ENCODE measurements around the gene COL15A1. TPM values are rescaled to one million over a fixed set of nuclear protein-coding genes. Genes with fewer than 3 reads are reported as not detected.

The COL15A1 gene
- total and polyA plus RNA-seq, 2 of the 8 experiments (the other 6 are each of a cell fraction or from before 2014, with no cell fraction given), result 0.12 to 0.15 TPM

DNA sequence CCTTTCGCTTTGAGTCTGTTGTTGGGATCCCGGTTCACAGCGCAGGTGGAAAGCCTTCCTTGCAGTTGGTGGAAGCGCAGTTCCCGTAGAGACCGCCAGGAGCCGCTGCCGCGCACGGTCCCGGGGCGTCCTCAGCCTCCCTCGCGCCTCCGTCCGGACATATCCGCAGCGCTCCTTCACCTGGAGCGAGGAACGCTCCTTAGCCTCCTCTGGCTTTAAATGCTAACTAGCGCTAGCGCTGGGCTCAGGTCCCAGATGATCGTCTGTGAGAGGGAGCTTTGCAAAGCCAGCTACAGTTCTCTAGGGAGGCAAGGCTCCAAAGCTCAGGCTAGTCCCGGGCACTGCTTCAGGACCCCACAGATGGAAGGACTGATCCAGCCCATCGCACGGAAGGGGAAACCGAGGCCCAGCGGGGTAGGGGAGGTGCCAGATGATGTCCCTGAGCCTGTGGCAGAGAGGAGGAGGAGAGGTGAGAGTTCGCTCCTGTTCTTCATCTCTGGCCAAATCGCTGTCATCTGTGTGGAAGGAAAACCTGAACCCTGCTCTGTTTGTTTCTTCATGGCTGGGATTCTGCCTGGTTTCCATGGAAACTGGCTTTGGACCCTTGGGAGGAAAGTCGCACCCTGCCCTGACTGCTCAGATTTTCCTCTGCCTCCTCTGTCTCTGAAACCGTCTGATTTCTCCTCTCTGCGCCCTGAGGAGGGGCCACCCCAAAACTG is 31.4 kb downstream of the COL15A1 start (continued):
- TF ChIP-seq SIN3A (conservative IDR thresholded peaks at IDR 0.05 in 1 of 2, IDR thresholded peaks at IDR 0.05 in 1 of 2; ENCODE audit: low read depth in 1 of 2, low read length in 2 of 2) (no peak), RAD21 (IDR thresholded peaks at IDR 0.05 in 1 of 2, conservative IDR thresholded peaks at IDR 0.05 in 1 of 2; ENCODE audit: low read depth in 2 of 2, low read length in 2 of 2) (peak; percentile 76 to 89), BACH1 (IDR thresholded peaks at IDR 0.05; ENCODE audit: low read length) (no peak), SP1 (IDR thresholded peaks at IDR 0.05; ENCODE audit: low read depth, low read length) (no peak), CBX8 (IDR thresholded peaks at IDR 0.05; ENCODE audit: borderline replicate concordance, low read depth, low read length) (no peak), SRF (IDR thresholded peaks at IDR 0.05; ENCODE audit: low read depth, low read length) (no peak), SP2 (IDR thresholded peaks at IDR 0.05; ENCODE audit: low read length) (no peak), KDM1A (IDR thresholded peaks at IDR 0.05; ENCODE audit: borderline replicate concordance, low read length) (no peak)
- TF ChIP-seq, protein P1, sequence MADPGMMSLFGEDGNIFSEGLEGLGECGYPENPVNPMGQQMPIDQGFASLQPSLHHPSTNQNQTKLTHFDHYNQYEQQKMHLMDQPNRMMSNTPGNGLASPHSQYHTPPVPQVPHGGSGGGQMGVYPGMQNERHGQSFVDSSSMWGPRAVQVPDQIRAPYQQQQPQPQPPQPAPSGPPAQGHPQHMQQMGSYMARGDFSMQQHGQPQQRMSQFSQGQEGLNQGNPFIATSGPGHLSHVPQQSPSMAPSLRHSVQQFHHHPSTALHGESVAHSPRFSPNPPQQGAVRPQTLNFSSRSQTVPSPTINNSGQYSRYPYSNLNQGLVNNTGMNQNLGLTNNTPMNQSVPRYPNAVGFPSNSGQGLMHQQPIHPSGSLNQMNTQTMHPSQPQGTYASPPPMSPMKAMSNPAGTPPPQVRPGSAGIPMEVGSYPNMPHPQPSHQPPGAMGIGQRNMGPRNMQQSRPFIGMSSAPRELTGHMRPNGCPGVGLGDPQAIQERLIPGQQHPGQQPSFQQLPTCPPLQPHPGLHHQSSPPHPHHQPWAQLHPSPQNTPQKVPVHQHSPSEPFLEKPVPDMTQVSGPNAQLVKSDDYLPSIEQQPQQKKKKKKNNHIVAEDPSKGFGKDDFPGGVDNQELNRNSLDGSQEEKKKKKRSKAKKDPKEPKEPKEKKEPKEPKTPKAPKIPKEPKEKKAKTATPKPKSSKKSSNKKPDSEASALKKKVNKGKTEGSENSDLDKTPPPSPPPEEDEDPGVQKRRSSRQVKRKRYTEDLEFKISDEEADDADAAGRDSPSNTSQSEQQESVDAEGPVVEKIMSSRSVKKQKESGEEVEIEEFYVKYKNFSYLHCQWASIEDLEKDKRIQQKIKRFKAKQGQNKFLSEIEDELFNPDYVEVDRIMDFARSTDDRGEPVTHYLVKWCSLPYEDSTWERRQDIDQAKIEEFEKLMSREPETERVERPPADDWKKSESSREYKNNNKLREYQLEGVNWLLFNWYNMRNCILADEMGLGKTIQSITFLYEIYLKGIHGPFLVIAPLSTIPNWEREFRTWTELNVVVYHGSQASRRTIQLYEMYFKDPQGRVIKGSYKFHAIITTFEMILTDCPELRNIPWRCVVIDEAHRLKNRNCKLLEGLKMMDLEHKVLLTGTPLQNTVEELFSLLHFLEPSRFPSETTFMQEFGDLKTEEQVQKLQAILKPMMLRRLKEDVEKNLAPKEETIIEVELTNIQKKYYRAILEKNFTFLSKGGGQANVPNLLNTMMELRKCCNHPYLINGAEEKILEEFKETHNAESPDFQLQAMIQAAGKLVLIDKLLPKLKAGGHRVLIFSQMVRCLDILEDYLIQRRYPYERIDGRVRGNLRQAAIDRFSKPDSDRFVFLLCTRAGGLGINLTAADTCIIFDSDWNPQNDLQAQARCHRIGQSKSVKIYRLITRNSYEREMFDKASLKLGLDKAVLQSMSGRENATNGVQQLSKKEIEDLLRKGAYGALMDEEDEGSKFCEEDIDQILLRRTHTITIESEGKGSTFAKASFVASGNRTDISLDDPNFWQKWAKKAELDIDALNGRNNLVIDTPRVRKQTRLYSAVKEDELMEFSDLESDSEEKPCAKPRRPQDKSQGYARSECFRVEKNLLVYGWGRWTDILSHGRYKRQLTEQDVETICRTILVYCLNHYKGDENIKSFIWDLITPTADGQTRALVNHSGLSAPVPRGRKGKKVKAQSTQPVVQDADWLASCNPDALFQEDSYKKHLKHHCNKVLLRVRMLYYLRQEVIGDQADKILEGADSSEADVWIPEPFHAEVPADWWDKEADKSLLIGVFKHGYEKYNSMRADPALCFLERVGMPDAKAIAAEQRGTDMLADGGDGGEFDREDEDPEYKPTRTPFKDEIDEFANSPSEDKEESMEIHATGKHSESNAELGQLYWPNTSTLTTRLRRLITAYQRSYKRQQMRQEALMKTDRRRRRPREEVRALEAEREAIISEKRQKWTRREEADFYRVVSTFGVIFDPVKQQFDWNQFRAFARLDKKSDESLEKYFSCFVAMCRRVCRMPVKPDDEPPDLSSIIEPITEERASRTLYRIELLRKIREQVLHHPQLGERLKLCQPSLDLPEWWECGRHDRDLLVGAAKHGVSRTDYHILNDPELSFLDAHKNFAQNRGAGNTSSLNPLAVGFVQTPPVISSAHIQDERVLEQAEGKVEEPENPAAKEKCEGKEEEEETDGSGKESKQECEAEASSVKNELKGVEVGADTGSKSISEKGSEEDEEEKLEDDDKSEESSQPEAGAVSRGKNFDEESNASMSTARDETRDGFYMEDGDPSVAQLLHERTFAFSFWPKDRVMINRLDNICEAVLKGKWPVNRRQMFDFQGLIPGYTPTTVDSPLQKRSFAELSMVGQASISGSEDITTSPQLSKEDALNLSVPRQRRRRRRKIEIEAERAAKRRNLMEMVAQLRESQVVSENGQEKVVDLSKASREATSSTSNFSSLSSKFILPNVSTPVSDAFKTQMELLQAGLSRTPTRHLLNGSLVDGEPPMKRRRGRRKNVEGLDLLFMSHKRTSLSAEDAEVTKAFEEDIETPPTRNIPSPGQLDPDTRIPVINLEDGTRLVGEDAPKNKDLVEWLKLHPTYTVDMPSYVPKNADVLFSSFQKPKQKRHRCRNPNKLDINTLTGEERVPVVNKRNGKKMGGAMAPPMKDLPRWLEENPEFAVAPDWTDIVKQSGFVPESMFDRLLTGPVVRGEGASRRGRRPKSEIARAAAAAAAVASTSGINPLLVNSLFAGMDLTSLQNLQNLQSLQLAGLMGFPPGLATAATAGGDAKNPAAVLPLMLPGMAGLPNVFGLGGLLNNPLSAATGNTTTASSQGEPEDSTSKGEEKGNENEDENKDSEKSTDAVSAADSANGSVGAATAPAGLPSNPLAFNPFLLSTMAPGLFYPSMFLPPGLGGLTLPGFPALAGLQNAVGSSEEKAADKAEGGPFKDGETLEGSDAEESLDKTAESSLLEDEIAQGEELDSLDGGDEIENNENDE (IDR thresholded peaks at IDR 0.05; ENCODE audit: insufficient replicate concordance, low read length), result no peak
- TF ChIP-seq, protein P2, sequence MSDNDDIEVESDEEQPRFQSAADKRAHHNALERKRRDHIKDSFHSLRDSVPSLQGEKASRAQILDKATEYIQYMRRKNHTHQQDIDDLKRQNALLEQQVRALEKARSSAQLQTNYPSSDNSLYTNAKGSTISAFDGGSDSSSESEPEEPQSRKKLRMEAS (IDR thresholded peaks at IDR 0.05), result peak; percentile 77

Measured in H1 (cell line).